Loucy (cell line): ENCODE data around the gene MAP10.

ENCODE experiments used
- H2AFZ ChIP-seq: fragments of 200-600 bp; sonication (generic); 2 replicates; pipeline ENCODE4 v1.6.0; 2016; ENCODE audit warnings: antibody characterized with exemption, mild to moderate bottlenecking, low read length, moderate library complexity
- H3F3A ChIP-seq: fragments of 200-600 bp; 2 replicates; pipeline ENCODE4 v1.6.0; 2016; ENCODE audit warnings: antibody characterized with exemption, low read depth, mild to moderate bottlenecking
- H3K27me3 ChIP-seq: fragments of 200-600 bp; sonication (generic); 2 replicates; pipeline ENCODE4 v1.6.1; 2014; ENCODE audit warnings: low read length, mild to moderate bottlenecking; ENCODE audit not compliant: insufficient read depth, poor library complexity, severe bottlenecking
- H3K36me3 ChIP-seq: fragments of 200-600 bp; sonication (generic); 2 replicates; pipeline ENCODE4 v1.6.1; 2016; ENCODE audit warnings: low read length; ENCODE audit not compliant: insufficient read depth
- H3K4me1 ChIP-seq: fragments of 200-600 bp; sonication (generic); 2 replicates; pipeline ENCODE4 v1.5.1; 2014; ENCODE audit warnings: low read length, mild to moderate bottlenecking; ENCODE audit not compliant: insufficient read depth, poor library complexity, severe bottlenecking
- H3K4me2 ChIP-seq: fragments of 200-600 bp; sonication (generic); 2 replicates; pipeline ENCODE4 v1.6.0; 2014; ENCODE audit warnings: antibody characterized with exemption, low read length, low read depth, mild to moderate bottlenecking; ENCODE audit not compliant: poor library complexity, severe bottlenecking
- H3K4me3 ChIP-seq: fragments of 200-600 bp; sonication (generic); 2 replicates; pipeline ENCODE4 v1.5.1; 2014; ENCODE audit warnings: low read length, mild to moderate bottlenecking, mixed read lengths; ENCODE audit not compliant: poor library complexity, severe bottlenecking
- H3K79me2 ChIP-seq: fragments of 200-600 bp; sonication (generic); 2 replicates; pipeline ENCODE4 v1.6.1; 2014; ENCODE audit warnings: low read length; ENCODE audit not compliant: insufficient read depth
- H3K9ac ChIP-seq: fragments of 200-600 bp; sonication (generic); 2 replicates; pipeline ENCODE4 v1.6.0; 2014; ENCODE audit warnings: mild to moderate bottlenecking, low read depth, low read length, moderate library complexity; ENCODE audit not compliant: poor library complexity, severe bottlenecking
- H3K9me2 ChIP-seq: fragments of 200-600 bp; sonication (generic); replicated peaks from 2 replicates; pipeline ENCODE4 v1.6.1; 2016; ENCODE audit warnings: low read depth, low read length, mixed read lengths
- H3K9me3 ChIP-seq: fragments of 200-600 bp; sonication (generic); 2 replicates; pipeline ENCODE4 v1.6.1; 2014; ENCODE audit warnings: mild to moderate bottlenecking, antibody characterized with exemption, low read length, low read depth; ENCODE audit not compliant: insufficient read depth
- H4K20me1 ChIP-seq: fragments of 200-600 bp; sonication (generic); 2 replicates; pipeline ENCODE4 v1.6.0; 2014; ENCODE audit warnings: antibody characterized with exemption, low read length, mild to moderate bottlenecking; ENCODE audit not compliant: insufficient read depth, poor library complexity, severe bottlenecking
- EZH2phosphoT487 ChIP-seq: fragments of 200-600 bp; IDR thresholded peaks from 2 replicates; pipeline ENCODE4 v1.6.1; 2018; ENCODE audit warnings: antibody characterized with exemption, mild to moderate bottlenecking, moderate library complexity, borderline replicate concordance
- TF ChIP-seq, protein P1 (sequence below): fragments of 200-600 bp; sonication (generic); conservative IDR thresholded peaks from 2 replicates; pipeline ENCODE4 v1.5.1; 2014; ENCODE audit warnings: mild to moderate bottlenecking, antibody characterized with exemption, low read length

MAP10 gene

DNA sequence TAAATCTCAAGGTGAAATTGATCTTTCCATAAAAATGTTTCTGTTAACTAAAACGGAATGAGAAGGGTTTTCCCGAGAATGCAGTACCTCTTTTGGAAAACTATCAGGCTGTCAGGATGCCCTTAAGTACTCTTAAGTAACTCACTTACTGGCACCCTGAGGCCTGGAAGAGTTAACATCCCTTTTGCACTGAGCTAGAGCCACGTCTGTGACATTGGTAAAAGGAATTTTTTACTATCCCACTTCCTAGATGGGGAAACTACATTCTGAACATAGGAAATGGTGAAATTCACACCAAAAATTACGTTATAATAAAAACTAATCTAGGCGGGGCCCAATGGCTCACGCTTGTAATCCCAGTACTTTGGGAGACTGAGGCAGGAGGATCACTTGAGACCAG is 39.7 kb upstream of the MAP10 start:
- no peak for TF ChIP-seq EZH2phosphoT487
- TF ChIP-seq, protein P1, sequence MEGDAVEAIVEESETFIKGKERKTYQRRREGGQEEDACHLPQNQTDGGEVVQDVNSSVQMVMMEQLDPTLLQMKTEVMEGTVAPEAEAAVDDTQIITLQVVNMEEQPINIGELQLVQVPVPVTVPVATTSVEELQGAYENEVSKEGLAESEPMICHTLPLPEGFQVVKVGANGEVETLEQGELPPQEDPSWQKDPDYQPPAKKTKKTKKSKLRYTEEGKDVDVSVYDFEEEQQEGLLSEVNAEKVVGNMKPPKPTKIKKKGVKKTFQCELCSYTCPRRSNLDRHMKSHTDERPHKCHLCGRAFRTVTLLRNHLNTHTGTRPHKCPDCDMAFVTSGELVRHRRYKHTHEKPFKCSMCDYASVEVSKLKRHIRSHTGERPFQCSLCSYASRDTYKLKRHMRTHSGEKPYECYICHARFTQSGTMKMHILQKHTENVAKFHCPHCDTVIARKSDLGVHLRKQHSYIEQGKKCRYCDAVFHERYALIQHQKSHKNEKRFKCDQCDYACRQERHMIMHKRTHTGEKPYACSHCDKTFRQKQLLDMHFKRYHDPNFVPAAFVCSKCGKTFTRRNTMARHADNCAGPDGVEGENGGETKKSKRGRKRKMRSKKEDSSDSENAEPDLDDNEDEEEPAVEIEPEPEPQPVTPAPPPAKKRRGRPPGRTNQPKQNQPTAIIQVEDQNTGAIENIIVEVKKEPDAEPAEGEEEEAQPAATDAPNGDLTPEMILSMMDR: no peak

DNA sequence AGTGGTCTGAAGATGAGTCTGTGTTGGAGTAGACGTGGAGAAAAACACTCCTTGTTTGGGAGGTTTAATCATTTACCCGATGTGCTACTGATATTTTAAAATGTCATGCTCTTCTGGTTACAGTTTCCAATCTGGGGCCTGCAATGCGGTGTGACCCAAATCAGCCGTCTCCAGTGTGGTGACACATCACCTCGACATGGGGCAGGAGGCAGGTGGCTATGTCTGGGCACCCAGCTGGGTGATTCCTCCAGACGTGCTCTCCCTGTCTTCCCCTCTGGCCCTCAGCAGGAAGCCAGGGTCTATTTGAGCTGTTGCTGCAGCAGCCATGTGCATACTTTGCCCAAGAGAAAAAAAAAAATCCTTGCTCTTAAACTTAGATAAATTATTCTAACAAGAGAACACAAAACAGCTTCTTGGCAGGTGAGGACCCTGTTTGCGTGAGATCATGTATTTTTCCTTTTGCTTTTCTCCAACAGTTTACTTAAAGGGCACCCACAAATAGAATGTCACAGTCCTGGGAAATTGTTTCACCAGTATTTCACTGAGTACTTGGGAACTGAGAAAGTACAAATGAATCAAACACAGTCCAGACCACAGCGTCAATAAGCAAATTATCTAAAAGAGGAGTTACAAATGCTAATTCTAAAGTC is 38.9 kb upstream of the MAP10 start:
- Histone ChIP-seq H2AFZ (peak overlapping the region; percentile 82), H3F3A (no peaks in the 10 kb centered on the region), H3K4me3 (no peak overlapping the region), H3K9me2 (no peaks in the 10 kb centered on the region), H3K79me2 (no peaks in the 10 kb centered on the region), H3K4me1 (peaks cover 52% of the 10 kb centered on the region), H3K4me2 (peak overlapping the region; percentile 28), H3K9me3 (peaks cover 15% of the 10 kb centered on the region), H3K9ac (peak overlapping the region; percentile 56), H3K27me3 (no peaks in the 10 kb centered on the region), H4K20me1 (no peaks in the 10 kb centered on the region), H3K36me3 (no peaks in the 10 kb centered on the region)
- no peak for TF ChIP-seq EZH2phosphoT487

More for the DNA sequence above, 39.7 kb upstream of the MAP10 start:
- no peaks in the 10 kb centered on the region for H3K9me2 ChIP-seq
- peaks cover 15% of the 10 kb centered on the region for H3K9me3 ChIP-seq
- H3K4me3 ChIP-seq: no peak overlapping the region
- no peaks in the 10 kb centered on the region for H4K20me1 ChIP-seq
- no peak overlapping the region for H2AFZ ChIP-seq
- H3K4me1 ChIP-seq: peaks cover 47% of the 10 kb centered on the region
- no peaks in the 10 kb centered on the region for H3K36me3 ChIP-seq
- H3K9ac ChIP-seq: no peak overlapping the region
- H3K79me2 ChIP-seq: no peaks in the 10 kb centered on the region
- no peaks in the 10 kb centered on the region for H3F3A ChIP-seq
- no peaks in the 10 kb centered on the region for H3K27me3 ChIP-seq
- H3K4me2 ChIP-seq: no peak overlapping the region

DNA sequence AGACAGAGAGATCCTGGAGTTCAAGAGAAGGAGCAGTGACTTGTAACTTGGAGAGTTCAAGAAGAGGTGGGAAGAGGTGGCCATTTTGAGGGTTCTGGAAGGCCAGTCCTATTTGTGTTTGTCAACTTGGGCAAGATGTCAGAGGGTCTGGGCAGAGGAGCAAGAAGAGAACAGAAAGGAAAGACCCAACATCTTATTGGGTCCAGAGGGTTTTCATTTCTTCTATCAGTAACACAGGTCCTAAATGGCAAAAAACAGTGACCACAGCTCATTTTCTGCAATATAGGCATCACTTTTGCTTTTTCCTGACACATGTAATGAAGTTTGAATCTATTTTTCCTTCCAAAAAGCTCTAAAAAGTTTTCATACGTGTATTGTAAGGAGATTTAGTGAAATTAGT is 38.3 kb upstream of the MAP10 start:
- Histone ChIP-seq H3K36me3 (no peaks in the 10 kb centered on the region), H3K9me3 (peaks cover 15% of the 10 kb centered on the region), H3K79me2 (no peaks in the 10 kb centered on the region), H3K4me2 (peak overlapping the region; percentile 28), H3K9ac (peak overlapping the region; percentile 56), H2AFZ (peak overlapping the region; percentile 82), H3K9me2 (no peaks in the 10 kb centered on the region), H3F3A (no peaks in the 10 kb centered on the region), H4K20me1 (no peaks in the 10 kb centered on the region), H3K4me1 (peaks cover 52% of the 10 kb centered on the region), H3K4me3 (no peak overlapping the region), H3K27me3 (no peaks in the 10 kb centered on the region)
- TF ChIP-seq, protein P1: no peak
- TF ChIP-seq EZH2phosphoT487: no peak
